Glutamatergic neuron (in vitro differentiated cells): ENCODE results near the gene C1orf87. TPM values are rescaled to one million over a fixed set of nuclear protein-coding genes. Genes with fewer than 3 reads are reported as not detected.

Experiments used
- DNase-seq: peaks from one replicate; pipeline ENCODE4 v3.0.0; 2022
- H3K27ac Mint-ChIP-seq: one replicate; pipeline ENCODE4 v1.8.0; 2020; ENCODE audit warnings: mild to moderate bottlenecking, mixed read lengths, inconsistent platforms; ENCODE audit not compliant: unreplicated experiment
- H3K27me3 Mint-ChIP-seq: one replicate; pipeline ENCODE4 v1.8.0; 2020; ENCODE audit warnings: mild to moderate bottlenecking, moderate library complexity, mixed read lengths, inconsistent platforms; ENCODE audit not compliant: unreplicated experiment
- H3K36me3 Mint-ChIP-seq: one replicate; pipeline ENCODE4 v1.8.0; 2020; ENCODE audit warnings: mild to moderate bottlenecking, mixed read lengths, inconsistent platforms; ENCODE audit not compliant: unreplicated experiment
- H3K4me1 Mint-ChIP-seq: one replicate; pipeline ENCODE4 v1.8.0; 2020; ENCODE audit warnings: mild to moderate bottlenecking, low read depth, mixed read lengths, inconsistent platforms; ENCODE audit not compliant: unreplicated experiment
- H3K4me3 Mint-ChIP-seq: one replicate; pipeline ENCODE4 v1.8.0; 2020; ENCODE audit warnings: mild to moderate bottlenecking, mixed read lengths, inconsistent platforms; ENCODE audit not compliant: unreplicated experiment
- H3K9me3 Mint-ChIP-seq: one replicate; pipeline ENCODE4 v1.8.0; 2020; ENCODE audit warnings: mild to moderate bottlenecking, moderate library complexity, mixed read lengths, inconsistent platforms; ENCODE audit not compliant: unreplicated experiment
- CTCF ChIP-seq: fragments of 200-600 bp; sonication (generic); IDR thresholded peaks from one replicate; pipeline ENCODE4 v1.5.0; 2021; ENCODE audit not compliant: partially characterized antibody, unreplicated experiment
- total RNA-seq: library from RNA; stranded (reverse); fragmentation: NEBNext Ultra II Directional; extraction: Animal tissue kit (Norgen Biotek cat#: 25700); gene quantifications from one replicate; pipeline ENCODE4 v1.2.1, GENCODE V29; 2021; ENCODE audit not compliant: unreplicated experiment

Gene C1orf87
- total RNA-seq, 1 donor from 2014 or later: not detected

- peaks cover 3% of the 10 kb centered on the region for H3K4me1 Mint-ChIP-seq
- H3K9me3 Mint-ChIP-seq: no peaks in the 10 kb centered on the region
- no peaks in the 10 kb centered on the region for H3K36me3 Mint-ChIP-seq
- no peak overlapping the region for H3K27ac Mint-ChIP-seq
- TF ChIP-seq CTCF: no peak
- H3K4me3 Mint-ChIP-seq: no peak overlapping the region
- DNase-seq: no peak
- no peaks in the 10 kb centered on the region for H3K27me3 Mint-ChIP-seq
These were observed 18.2 kb downstream of the C1orf87 start for GRCh38 chr1:60055336-60055735.

GRCh38 chr1:60054374-60054773 lies 19.2 kb downstream of the C1orf87 start:
- Mint-ChIP-seq H3K4me1 (peaks cover 3% of the 10 kb centered on the region), H3K36me3 (no peaks in the 10 kb centered on the region), H3K4me3 (no peak overlapping the region), H3K9me3 (no peaks in the 10 kb centered on the region), H3K27me3 (no peaks in the 10 kb centered on the region), H3K27ac (no peak overlapping the region)
- no peak for DNase-seq
- TF ChIP-seq CTCF: no peak

GRCh38 chr1:60052601-60053000 lies 21.0 kb downstream of the C1orf87 start:
- TF ChIP-seq CTCF: no peak
- Mint-ChIP-seq H3K4me1 (peaks cover 3% of the 10 kb centered on the region), H3K27ac (no peak overlapping the region), H3K36me3 (no peaks in the 10 kb centered on the region), H3K9me3 (no peaks in the 10 kb centered on the region), H3K4me3 (no peak overlapping the region), H3K27me3 (no peaks in the 10 kb centered on the region)
- peak; percentile 50 for DNase-seq

- Mint-ChIP-seq H3K4me1 (peaks cover 3% of the 10 kb centered on the region), H3K27me3 (no peaks in the 10 kb centered on the region), H3K27ac (no peak overlapping the region), H3K9me3 (no peaks in the 10 kb centered on the region), H3K4me3 (no peak overlapping the region), H3K36me3 (no peaks in the 10 kb centered on the region)
- no peak for DNase-seq
- no peak for TF ChIP-seq CTCF
These were observed 22.4 kb downstream of the C1orf87 start for GRCh38 chr1:60051191-60051590.

GRCh38 chr1:60049188-60049587 lies 24.4 kb downstream of the C1orf87 start:
- no peaks in the 10 kb centered on the region for H3K36me3 Mint-ChIP-seq
- H3K27ac Mint-ChIP-seq: no peak overlapping the region
- no peak for DNase-seq
- TF ChIP-seq CTCF: no peak
- H3K4me1 Mint-ChIP-seq: peaks cover 3% of the 10 kb centered on the region
- no peak overlapping the region for H3K4me3 Mint-ChIP-seq
- H3K9me3 Mint-ChIP-seq: no peaks in the 10 kb centered on the region
- no peaks in the 10 kb centered on the region for H3K27me3 Mint-ChIP-seq
